CD8-positive, alpha-beta memory T cell (primary cell): ENCODE measurements around the gene BACH2. TPM values are rescaled to one million over a fixed set of nuclear protein-coding genes. Genes with fewer than 3 reads are reported as not detected.

Source experiments
- CTCF ChIA-PET: fragments of 350-600 bp; sonication (Branson Sonifier 250); formaldehyde crosslinking; loops from one replicate; lab custom pipeline; 2021; ENCODE audit warnings: antibody characterized with exemption; lab: Charles Lee
- POLR2A ChIA-PET: fragments of 350-600 bp; sonication (Branson Sonifier 250); formaldehyde crosslinking; loops from one replicate; lab custom pipeline; 2021; ENCODE audit warnings: antibody characterized with exemption; lab: Charles Lee
- DNase-seq, 5 donors: peaks; one replicate each; pipeline versions ENCODE4 v3.0.0 to v3.0.0-alpha.2; 2020 to 2022; ENCODE audit warnings: mixed read lengths in 1 of 5
- H3K27ac ChIP-seq: one replicate; pipeline ENCODE4 v1.7.0; 2013; ENCODE audit warnings: low read depth, mild to moderate bottlenecking, low read length, moderate library complexity
- H3K27me3 ChIP-seq: 2 replicates; pipeline ENCODE4 v1.7.0; 2013; ENCODE audit warnings: low read length, mild to moderate bottlenecking; ENCODE audit not compliant: insufficient read depth, poor library complexity, severe bottlenecking
- H3K36me3 ChIP-seq: 2 replicates; pipeline ENCODE4 v1.7.0; 2013; ENCODE audit warnings: mild to moderate bottlenecking, low read length, moderate library complexity; ENCODE audit not compliant: insufficient read depth
- H3K4me1 ChIP-seq: 2 replicates; pipeline ENCODE4 v1.7.0; 2013; ENCODE audit warnings: mild to moderate bottlenecking, low read length, moderate library complexity; ENCODE audit not compliant: insufficient read depth
- H3K4me3 ChIP-seq: 2 replicates; pipeline ENCODE4 v1.7.0; 2013; ENCODE audit warnings: mild to moderate bottlenecking, low read length
- H3K9me3 ChIP-seq: 2 replicates; pipeline ENCODE4 v1.7.0; 2013; ENCODE audit warnings: mild to moderate bottlenecking, low read length
- H3K27ac Mint-ChIP-seq, 8 donors: one replicate each; pipeline ENCODE4 v1.8.0; 2020 to 2021; ENCODE audit warnings: mixed read lengths in 8 of 8, mild to moderate bottlenecking in 6 of 8, inconsistent platforms in 3 of 8, moderate library complexity in 3 of 8
- H3K27me3 Mint-ChIP-seq, 2 donors: one replicate each; pipeline ENCODE4 v1.8.0; 2020 to 2021; ENCODE audit warnings: mixed read lengths in 2 of 2, mild to moderate bottlenecking in 1 of 2, moderate library complexity in 1 of 2
- H3K36me3 Mint-ChIP-seq, 3 donors: one replicate each; pipeline ENCODE4 v1.8.0; 2020 to 2021; ENCODE audit warnings: mixed read lengths in 3 of 3, inconsistent platforms in 1 of 3, mild to moderate bottlenecking in 1 of 3
- H3K4me1 Mint-ChIP-seq, 3 donors: one replicate each; pipeline ENCODE4 v1.8.0; 2020 to 2021; ENCODE audit warnings: mixed read lengths in 3 of 3, inconsistent platforms in 1 of 3, mild to moderate bottlenecking in 1 of 3
- H3K4me3 Mint-ChIP-seq, 7 donors: one replicate each; pipeline ENCODE4 v1.8.0; 2020 to 2021; ENCODE audit warnings: mixed read lengths in 7 of 7, mild to moderate bottlenecking in 6 of 7, moderate library complexity in 4 of 7, inconsistent platforms in 2 of 7
- H3K9me3 Mint-ChIP-seq, 5 donors: one replicate each; pipeline ENCODE4 v1.8.0; 2020 to 2022; ENCODE audit warnings: mixed read lengths in 5 of 5, mild to moderate bottlenecking in 3 of 5, moderate library complexity in 2 of 5, inconsistent platforms in 1 of 5
- polyA plus RNA-seq: library from polyadenylated mRNA; unstranded; fragments of 300-500 nt; fragmentation: Illumina TruSeq; gene quantifications from one replicate; pipeline ENCODE4 v1.2.3, GENCODE V29; 2021
- total RNA-seq, 2 experiments: library from RNA; stranded (reverse); gene quantifications; one replicate each; pipeline ENCODE4 v1.2.3, GENCODE V29; 2021

The BACH2 gene
- total and polyA plus RNA-seq, 3 experiments from 2014 or later: 7.4 to 41.8 (median 39.9) TPM

DNA sequence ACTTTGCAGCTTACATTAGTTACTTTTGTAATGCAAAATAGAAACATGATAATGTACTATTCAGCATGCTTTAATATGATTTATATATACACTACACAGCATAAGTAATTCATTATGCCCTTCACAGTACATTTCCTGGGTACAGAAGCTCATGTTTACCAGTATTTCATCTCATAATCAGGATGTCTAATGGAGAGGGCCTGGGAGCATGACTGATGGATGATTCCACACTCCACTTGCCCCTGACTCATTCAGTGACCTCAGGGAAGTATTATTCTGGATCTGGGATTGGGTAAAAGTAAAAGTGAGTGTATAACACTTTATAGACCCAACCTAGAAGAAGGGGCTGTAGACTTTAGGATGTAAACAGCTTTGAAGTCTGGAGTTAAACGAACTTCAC is 31.4 kb upstream of the BACH2 start:
- peaks cover 0 to 4% of the 10 kb centered on the region in 2 donors for H3K27me3 Mint-ChIP-seq
- ChIA-PET POLR2A (no interaction called here), CTCF (no interaction called here)

DNA sequence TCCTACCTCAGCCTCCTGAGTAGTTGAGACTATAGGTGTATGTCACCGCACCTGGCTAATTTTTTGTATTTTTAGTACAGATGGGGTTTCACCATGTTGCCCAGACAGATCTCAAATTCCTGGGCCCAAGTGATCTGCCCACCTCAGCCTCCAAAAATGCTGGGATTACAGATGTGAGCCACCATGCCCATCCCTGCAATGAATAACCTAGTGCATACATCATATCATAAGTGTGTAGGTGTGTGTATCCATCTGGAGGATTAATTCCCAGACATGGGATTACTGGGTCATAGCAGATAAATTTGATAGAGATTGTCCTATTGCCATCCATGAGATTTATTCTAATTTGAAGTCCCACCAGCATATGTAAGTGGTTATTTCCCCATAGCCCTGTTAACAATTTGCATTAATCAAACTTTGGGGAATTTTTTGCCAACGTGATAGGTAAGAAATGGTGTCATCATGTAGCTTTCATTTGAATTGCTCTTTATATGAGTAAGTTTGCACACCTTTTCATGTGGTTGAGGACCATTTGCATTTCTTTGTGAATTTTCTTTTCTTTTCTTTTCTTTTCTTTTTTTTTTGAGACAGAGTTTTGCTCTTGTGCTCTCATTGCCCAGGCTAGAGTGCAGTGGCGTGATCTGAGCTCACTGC is 29.9 kb upstream of the BACH2 start:
- ChIA-PET POLR2A (no interaction called here), CTCF (no interaction called here)
- DNase-seq: no peak
- Mint-ChIP-seq H3K36me3 (no peaks in the 10 kb centered on the region), H3K4me3 (no peak overlapping the region), H3K27me3 (peaks cover 0 to 4% of the 10 kb centered on the region in 2 donors), H3K9me3 (no peaks in the 10 kb centered on the region), H3K27ac (no peak overlapping the region), H3K4me1 (no peaks in the 10 kb centered on the region)
- Histone ChIP-seq H3K4me3 (no peak overlapping the region), H3K4me1 (no peaks in the 10 kb centered on the region), H3K27ac (no peak overlapping the region), H3K27me3 (no peaks in the 10 kb centered on the region), H3K9me3 (no peaks in the 10 kb centered on the region), H3K36me3 (no peaks in the 10 kb centered on the region)

More for the DNA sequence above, 31.4 kb upstream of the BACH2 start:
- H3K9me3 ChIP-seq: no peaks in the 10 kb centered on the region
- H3K4me3 Mint-ChIP-seq: no peak overlapping the region
- H3K36me3 Mint-ChIP-seq: peaks cover 0 to 1% (median 0%) of the 10 kb centered on the region in 3 donors
- no peaks in the 10 kb centered on the region for H3K36me3 ChIP-seq
- H3K9me3 Mint-ChIP-seq: no peaks in the 10 kb centered on the region
- H3K27me3 ChIP-seq: no peaks in the 10 kb centered on the region
- no peaks in the 10 kb centered on the region for H3K4me1 ChIP-seq
- H3K27ac Mint-ChIP-seq: no peak overlapping the region
- no peak overlapping the region for H3K4me3 ChIP-seq
- no peak for DNase-seq
- H3K27ac ChIP-seq: no peak overlapping the region
- H3K4me1 Mint-ChIP-seq: no peaks in the 10 kb centered on the region

DNA sequence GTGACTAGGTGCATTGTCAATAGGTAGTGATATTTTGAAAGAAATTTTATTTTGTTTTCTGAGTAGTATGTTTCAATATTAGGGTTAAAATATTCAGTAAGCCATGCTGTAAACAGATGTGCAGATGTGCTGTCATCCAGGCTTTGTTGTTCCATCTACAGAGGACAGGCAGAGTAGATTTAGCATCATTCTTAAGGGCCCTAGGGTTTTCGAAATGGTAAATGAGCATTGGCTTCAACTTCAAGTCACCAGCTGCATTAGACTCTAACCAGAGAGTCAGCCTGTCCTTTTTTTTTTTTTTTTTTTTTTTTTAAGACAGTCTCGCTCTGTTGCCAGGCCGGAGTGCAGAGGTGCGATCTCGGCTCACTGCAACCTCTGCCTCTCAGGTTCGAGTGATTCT is 27.1 kb upstream of the BACH2 start:
- Histone ChIP-seq H3K4me1 (no peaks in the 10 kb centered on the region), H3K36me3 (no peaks in the 10 kb centered on the region), H3K4me3 (no peak overlapping the region), H3K27me3 (no peaks in the 10 kb centered on the region), H3K9me3 (no peaks in the 10 kb centered on the region), H3K27ac (no peak overlapping the region)
- no peak for DNase-seq
- peaks cover 0 to 8% (median 4%) of the 10 kb centered on the region in 3 donors for H3K4me1 Mint-ChIP-seq
- H3K27ac Mint-ChIP-seq: no peak overlapping the region
- ChIA-PET CTCF (no interaction called here), POLR2A (no interaction called here)
- H3K27me3 Mint-ChIP-seq: peaks cover 0 to 4% of the 10 kb centered on the region in 2 donors
- H3K9me3 Mint-ChIP-seq: no peaks in the 10 kb centered on the region
- no peaks in the 10 kb centered on the region for H3K36me3 Mint-ChIP-seq
- no peak overlapping the region for H3K4me3 Mint-ChIP-seq

DNA sequence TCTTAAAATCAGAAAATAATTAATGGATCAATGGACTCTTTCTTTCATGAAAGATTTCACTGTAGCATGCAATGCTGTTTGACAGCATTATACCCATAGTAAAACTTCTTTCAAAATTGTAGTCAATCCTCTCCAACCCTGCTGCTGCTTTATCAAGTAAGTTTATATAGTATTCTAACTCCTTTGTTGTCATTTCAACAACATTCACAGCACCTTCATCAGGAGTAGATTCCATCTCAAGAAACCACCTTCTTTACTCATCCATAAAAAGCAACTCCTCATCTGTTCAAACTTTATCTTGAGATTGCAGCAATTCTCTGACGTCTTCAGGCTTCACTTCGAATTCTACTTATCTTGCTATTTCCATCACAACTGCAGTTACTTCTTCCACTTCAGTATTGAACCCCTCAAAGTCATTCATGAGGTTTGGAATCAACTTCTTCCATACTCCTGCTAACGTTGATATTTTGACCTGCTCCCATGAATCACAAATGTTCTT is 26.4 kb upstream of the BACH2 start:
- Histone ChIP-seq H3K36me3 (no peaks in the 10 kb centered on the region), H3K4me1 (no peaks in the 10 kb centered on the region), H3K27ac (no peak overlapping the region), H3K4me3 (no peak overlapping the region), H3K27me3 (no peaks in the 10 kb centered on the region), H3K9me3 (no peaks in the 10 kb centered on the region)
- H3K36me3 Mint-ChIP-seq: no peaks in the 10 kb centered on the region
- H3K27ac Mint-ChIP-seq: no peak overlapping the region
- POLR2A ChIA-PET: no interaction called here
- no peaks in the 10 kb centered on the region for H3K9me3 Mint-ChIP-seq
- DNase-seq: no peak
- H3K27me3 Mint-ChIP-seq: peaks cover 0 to 4% of the 10 kb centered on the region in 2 donors
- CTCF ChIA-PET: no interaction called here
- H3K4me3 Mint-ChIP-seq: no peak overlapping the region
- H3K4me1 Mint-ChIP-seq: peaks cover 0 to 8% (median 4%) of the 10 kb centered on the region in 3 donors

DNA sequence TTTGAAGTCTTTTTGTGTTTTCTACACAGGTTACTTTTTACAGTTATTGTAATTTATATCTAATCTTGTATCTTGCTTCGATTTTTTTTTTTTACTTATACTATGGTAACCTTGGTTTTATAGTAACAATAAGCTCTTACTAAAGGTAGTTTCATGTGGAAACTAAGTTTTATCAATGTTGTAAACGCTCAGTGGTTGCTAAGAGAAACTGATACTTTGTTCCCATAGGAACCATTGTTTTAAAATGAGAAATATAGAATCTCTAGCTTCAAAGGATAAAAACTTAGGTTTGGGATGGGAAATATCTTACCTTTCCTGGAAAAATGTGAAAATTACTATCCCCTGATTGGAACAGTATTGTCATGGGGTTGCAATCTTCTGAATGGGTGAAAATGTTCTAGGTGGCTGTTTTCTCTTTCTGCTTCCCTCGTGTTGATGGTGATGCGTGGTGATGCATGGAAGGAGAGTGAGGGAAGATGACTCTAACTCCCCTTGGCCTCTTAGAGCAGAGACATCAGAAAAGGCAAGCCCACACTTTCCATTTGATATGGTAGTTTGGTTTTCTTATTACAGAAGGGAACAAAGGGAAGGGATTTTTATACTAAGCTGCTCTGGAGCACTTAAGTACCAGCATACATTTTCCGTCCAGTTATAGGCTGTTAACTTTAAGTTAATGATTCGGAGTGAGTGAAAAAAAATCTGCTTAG is 23.5 kb upstream of the BACH2 start:
- Mint-ChIP-seq H3K4me1 (peaks cover 0 to 8% (median 4%) of the 10 kb centered on the region in 3 donors), H3K9me3 (no peaks in the 10 kb centered on the region), H3K27ac (peak overlapping the region in 2 of 8 donors; percentile 15 to 32), H3K4me3 (no peak overlapping the region), H3K36me3 (no peaks in the 10 kb centered on the region), H3K27me3 (peaks cover 1 to 4% of the 10 kb centered on the region in 2 donors)
- Histone ChIP-seq H3K27me3 (no peaks in the 10 kb centered on the region), H3K4me1 (no peaks in the 10 kb centered on the region), H3K36me3 (no peaks in the 10 kb centered on the region), H3K27ac (no peak overlapping the region), H3K4me3 (no peak overlapping the region), H3K9me3 (no peaks in the 10 kb centered on the region)
- ChIA-PET POLR2A (no interaction called here), CTCF (no interaction called here)
- no peak for DNase-seq

DNA sequence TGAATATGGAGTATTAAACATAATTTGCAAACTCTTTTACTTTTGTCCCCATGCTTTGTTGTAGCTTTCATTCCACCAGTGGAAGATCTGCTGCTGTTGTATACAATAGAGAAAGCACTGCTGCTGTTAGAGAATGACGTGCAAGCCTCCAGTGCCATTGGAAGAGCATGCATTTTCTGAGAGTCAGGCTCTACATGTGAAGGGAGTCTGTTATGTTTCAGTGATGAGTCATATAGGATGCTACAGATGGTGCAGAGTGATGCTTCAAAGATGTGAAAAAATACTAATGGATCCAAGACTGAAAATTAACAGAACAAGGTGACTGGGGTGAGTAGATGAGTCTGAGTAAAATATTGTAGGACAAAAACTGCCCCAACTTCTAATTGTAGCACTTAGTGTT is 22.4 kb upstream of the BACH2 start:
- no peaks in the 10 kb centered on the region for H3K36me3 Mint-ChIP-seq
- POLR2A ChIA-PET: no interaction called here
- H3K27me3 ChIP-seq: no peaks in the 10 kb centered on the region
- H3K27ac Mint-ChIP-seq: peak overlapping the region in 1 of 8 donors; percentile 1
- no peaks in the 10 kb centered on the region for H3K4me1 ChIP-seq
- H3K4me3 Mint-ChIP-seq: no peak overlapping the region
- H3K9me3 Mint-ChIP-seq: no peaks in the 10 kb centered on the region
- no peak overlapping the region for H3K4me3 ChIP-seq
- no peak overlapping the region for H3K27ac ChIP-seq
- H3K4me1 Mint-ChIP-seq: peaks cover 0 to 8% (median 4%) of the 10 kb centered on the region in 3 donors
- CTCF ChIA-PET: interaction anchor here (1.9 kb wide), 1 partner anchor 379 kb away, joined by 4 read pairs; no protein-coding TSS in a partner anchor
- H3K9me3 ChIP-seq: no peaks in the 10 kb centered on the region
- peaks cover 4% of the 10 kb centered on the region in 2 donors for H3K27me3 Mint-ChIP-seq
- DNase-seq: no peak
- H3K36me3 ChIP-seq: no peaks in the 10 kb centered on the region

DNA sequence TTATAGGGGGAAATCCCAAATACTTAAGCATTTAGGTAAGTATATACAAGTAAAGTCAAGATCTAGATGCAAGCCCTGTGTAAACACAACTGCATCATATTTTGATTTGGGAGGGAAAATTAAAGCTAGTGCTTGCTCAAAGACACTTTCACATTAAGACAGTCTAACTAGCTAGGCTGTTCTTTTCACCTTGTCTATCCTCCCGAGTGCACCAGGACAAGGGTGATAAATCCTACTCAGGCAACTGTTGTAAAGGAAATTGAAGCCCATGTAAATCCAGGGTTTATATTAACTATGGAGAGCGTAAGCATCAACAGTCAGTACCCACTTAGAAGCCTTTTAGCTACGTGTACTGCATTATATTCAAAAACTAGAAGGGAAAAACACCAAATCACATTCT is 19.3 kb upstream of the BACH2 start:
- no peaks in the 10 kb centered on the region for H3K4me1 ChIP-seq
- no peaks in the 10 kb centered on the region for H3K36me3 ChIP-seq
- no peaks in the 10 kb centered on the region for H3K27me3 ChIP-seq
- CTCF ChIA-PET: no interaction called here
- no peak overlapping the region for H3K4me3 ChIP-seq
- DNase-seq: no peak
- H3K9me3 ChIP-seq: no peaks in the 10 kb centered on the region
- H3K27ac ChIP-seq: no peak overlapping the region
- POLR2A ChIA-PET: no interaction called here
- Mint-ChIP-seq H3K36me3 (no peaks in the 10 kb centered on the region), H3K4me1 (peaks cover 0 to 8% (median 4%) of the 10 kb centered on the region in 3 donors), H3K27ac (no peak overlapping the region), H3K27me3 (peaks cover 7% of the 10 kb centered on the region in 2 donors), H3K9me3 (no peaks in the 10 kb centered on the region), H3K4me3 (no peak overlapping the region)

DNA sequence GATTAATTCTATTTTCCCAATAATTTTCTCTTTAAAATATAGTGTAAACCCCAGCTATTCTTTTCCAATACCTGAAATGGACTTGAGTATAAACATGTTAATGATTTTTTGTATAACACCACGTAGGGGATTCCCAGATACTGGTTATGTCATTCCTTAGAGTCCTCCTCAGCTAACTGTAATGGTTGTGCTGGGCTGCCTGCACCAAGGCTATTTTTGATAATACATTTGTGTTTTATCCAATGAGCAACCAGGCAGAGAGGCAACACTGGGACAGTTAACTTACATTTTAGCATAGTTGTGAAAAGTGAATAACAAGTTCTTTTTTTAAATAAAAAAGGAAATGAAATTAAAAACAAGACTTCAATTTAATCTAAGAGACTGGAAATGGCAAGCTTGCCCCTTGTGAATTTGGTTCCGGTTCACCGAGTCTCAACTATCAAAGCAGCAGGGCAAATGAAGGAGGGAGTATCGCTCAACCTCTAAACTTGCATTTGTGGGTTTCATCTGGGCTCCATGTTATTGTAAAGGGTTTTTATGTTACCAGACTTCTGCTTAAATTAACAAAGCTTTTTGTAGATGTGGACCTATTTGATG is 18.8 kb upstream of the BACH2 start:
- Mint-ChIP-seq H3K9me3 (no peaks in the 10 kb centered on the region), H3K36me3 (no peaks in the 10 kb centered on the region), H3K4me1 (peaks cover 0 to 8% (median 4%) of the 10 kb centered on the region in 3 donors), H3K27me3 (peaks cover 7 to 13% of the 10 kb centered on the region in 2 donors), H3K27ac (no peak overlapping the region), H3K4me3 (no peak overlapping the region)
- Histone ChIP-seq H3K27ac (no peak overlapping the region), H3K4me3 (no peak overlapping the region), H3K36me3 (no peaks in the 10 kb centered on the region), H3K27me3 (no peaks in the 10 kb centered on the region), H3K4me1 (no peaks in the 10 kb centered on the region), H3K9me3 (no peaks in the 10 kb centered on the region)
- no peak for DNase-seq
- CTCF ChIA-PET: no interaction called here
- POLR2A ChIA-PET: no interaction called here
